GM18951 (cell line): ENCODE measurements around the gene PHF24.

ENCODE experiments used
- POLR2A ChIP-seq: IDR thresholded peaks from 4 replicates; pipeline ENCODE4 v1.6.1; 2011; ENCODE audit warnings: mild to moderate bottlenecking; ENCODE audit not compliant: insufficient read length, insufficient read depth; ENCODE audit errors: extremely low read depth
- in situ Hi-C: fragments of 300-500 bp; cut with MboI; formaldehyde crosslinking; loops from one replicate; pipeline ENCODE4 v1.12.0; 2022; ENCODE audit warnings: low sequenced_read_pairs, mixed read lengths, inconsistent platforms; ENCODE audit not compliant: unreplicated experiment

PHF24 gene

GRCh38 chr9:34963552-34963951, 5.5 kb downstream of the PHF24 start:
- no peak for TF ChIP-seq POLR2A
- in situ Hi-C loops = no loop called here

DNA sequence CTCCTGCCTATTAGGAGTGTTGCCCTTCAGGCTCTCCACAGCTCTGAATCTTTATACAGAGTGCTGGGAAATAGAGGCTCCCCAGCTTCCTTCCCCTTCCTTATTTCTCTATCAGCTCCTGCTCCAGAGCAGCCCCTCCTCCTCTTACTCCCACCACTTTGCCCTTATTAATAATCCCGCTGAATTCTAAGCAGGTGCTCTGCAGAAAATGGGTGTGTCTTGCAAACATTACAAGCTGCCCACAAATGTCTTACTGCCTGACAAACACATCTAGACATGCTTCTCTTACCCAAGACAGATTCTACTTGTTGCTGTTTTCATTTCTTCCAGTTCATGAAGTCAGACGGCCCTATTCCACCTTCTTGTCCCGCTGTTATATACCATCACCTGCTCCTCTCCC, 6.4 kb downstream of the PHF24 start:
- TF ChIP-seq POLR2A = no peak

GRCh38 chr9:34971146-34971811, 13.2 kb downstream of the PHF24 start:
- in situ Hi-C loops = no loop called here

More for the DNA sequence above, 6.4 kb downstream of the PHF24 start:
- in situ Hi-C loops = no loop called here

DNA sequence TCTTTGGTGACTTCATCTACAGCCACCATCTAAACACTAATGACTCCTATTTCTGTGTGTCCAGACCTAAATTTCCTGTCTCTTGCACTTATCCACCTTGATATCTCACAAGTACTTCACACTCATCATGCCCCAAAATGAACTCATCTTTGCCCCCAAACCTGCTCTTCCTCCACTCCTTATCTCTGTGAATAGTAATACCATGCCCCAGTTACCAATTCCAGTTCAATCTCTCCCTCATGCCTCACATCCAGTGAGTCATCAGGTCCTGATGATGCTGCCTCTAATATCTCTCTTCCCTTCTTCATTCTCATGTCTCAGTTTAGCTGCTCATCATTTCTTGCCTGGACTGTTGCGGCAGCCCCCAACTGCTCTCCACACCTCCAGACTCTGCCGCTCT, 16.6 kb downstream of the PHF24 start:
- in situ Hi-C loops = no loop called here
- TF ChIP-seq POLR2A = no peak

More at GRCh38 chr9:34971146-34971811, 13.2 kb downstream of the PHF24 start:
- TF ChIP-seq POLR2A = no peak

GRCh38 chr9:34976441-34976840, 18.4 kb downstream of the PHF24 start:
- TF ChIP-seq POLR2A = no peak
- in situ Hi-C loops = no loop called here

- in situ Hi-C loops = no loop called here
- TF ChIP-seq POLR2A = no peak
Observed at GRCh38 chr9:34976992-34977391, 18.9 kb downstream of the PHF24 start.

GRCh38 chr9:34980181-34980761, 22.2 kb downstream of the PHF24 start:
- no peak for TF ChIP-seq POLR2A
- in situ Hi-C loops = no loop called here

DNA sequence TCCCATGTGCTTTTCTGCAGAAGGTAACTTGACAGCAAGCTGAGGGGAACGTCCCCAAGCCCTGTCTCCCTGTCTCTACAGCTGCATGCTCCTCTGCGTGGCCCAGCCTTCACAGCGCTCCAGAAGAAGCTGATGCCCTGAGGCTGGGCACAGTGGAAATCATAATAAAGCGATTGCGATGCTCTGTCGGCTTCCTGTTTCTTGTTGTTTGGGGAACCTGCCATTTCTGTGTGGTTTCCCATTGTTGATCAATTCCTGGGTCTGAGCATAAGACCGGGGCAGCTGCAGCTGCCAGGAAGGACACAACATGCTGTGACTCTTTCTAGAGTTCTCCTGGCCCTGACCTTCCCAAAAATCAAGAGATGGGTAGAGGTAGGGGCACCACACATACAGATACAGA, 24.3 kb downstream of the PHF24 start:
- TF ChIP-seq POLR2A = no peak
- in situ Hi-C loops = no loop called here

GRCh38 chr9:34983209-34983608, 25.1 kb downstream of the PHF24 start:
- TF ChIP-seq POLR2A = no peak
- in situ Hi-C loops = no loop called here

- no peak for TF ChIP-seq POLR2A
- in situ Hi-C loops = no loop called here
Observed at GRCh38 chr9:34984049-34984448, 26.0 kb downstream of the PHF24 start.

- in situ Hi-C loops = loop anchor here (5.0 kb wide), 1 partner anchor 83 kb away; no protein-coding TSS in a partner anchor
- no peak for TF ChIP-seq POLR2A
Observed at GRCh38 chr9:34985311-34985899, 27.3 kb downstream of the PHF24 start.

- peak; percentile 6 for TF ChIP-seq POLR2A
- in situ Hi-C loops = loop anchor here (5.0 kb wide), 1 partner anchor 84 kb away; no protein-coding TSS in a partner anchor
Observed at GRCh38 chr9:34986540-34987047, 28.5 kb downstream of the PHF24 start.

- in situ Hi-C loops = loop anchor here (5.0 kb wide), 1 partner anchor 85 kb away; no protein-coding TSS in a partner anchor
- TF ChIP-seq POLR2A = no peak
Observed at GRCh38 chr9:34987160-34987901, 29.2 kb downstream of the PHF24 start.
